SK-N-SH treated with all-trans-retinoic acid at 6 μM for 48 hours (cell line): Measurements from ENCODE around the gene SLC22A3.

Source experiments
- ATAC-seq: fragments of 200-7000 bp; cut with Tn5 transposase; 3 replicates; pipeline ENCODE4 v1.9.1; 2020; ENCODE audit warnings: mild to moderate bottlenecking, moderate library complexity
- ARNTL ChIP-seq: fragments of 450-650 bp; formaldehyde crosslinking; IDR thresholded peaks from 2 replicates; pipeline ENCODE4 v1.5.0; 2020; ENCODE audit warnings: low read depth, mild to moderate bottlenecking, moderate library complexity, borderline replicate concordance
- BACH2 ChIP-seq: fragments of 250-450 bp; sonication (Bioruptor Pico); IDR thresholded peaks from 2 replicates; pipeline ENCODE4 v1.9.0; 2021; ENCODE audit warnings: mild to moderate bottlenecking, borderline replicate concordance
- CREB5 ChIP-seq: fragments of 250-450 bp; sonication (Bioruptor Pico); IDR thresholded peaks from 2 replicates; pipeline ENCODE4 v1.5.1; 2020; ENCODE audit warnings: low read depth, mild to moderate bottlenecking, moderate library complexity
- CSDC2 ChIP-seq: fragments of 250-450 bp; sonication (Bioruptor Pico); IDR thresholded peaks from 2 replicates; pipeline ENCODE4 v1.5.0; 2020; ENCODE audit warnings: mild to moderate bottlenecking, moderate library complexity
- CSRNP3 ChIP-seq: fragments of 250-450 bp; sonication (Bioruptor Pico); IDR thresholded peaks from 2 replicates; pipeline ENCODE4 v1.5.1; 2021; ENCODE audit warnings: mild to moderate bottlenecking, moderate library complexity
- ESRRG ChIP-seq: fragments of 250-450 bp; sonication (Bioruptor Pico); IDR thresholded peaks from 2 replicates; pipeline ENCODE4 v1.6.1; 2021; ENCODE audit warnings: mild to moderate bottlenecking
- GLIS3 ChIP-seq: fragments of 250-450 bp; sonication (Bioruptor Pico); IDR thresholded peaks from 2 replicates; pipeline ENCODE4 v1.5.0; 2020; ENCODE audit warnings: mild to moderate bottlenecking, moderate library complexity
- ISL1 ChIP-seq: fragments of 250-450 bp; sonication (Bioruptor Pico); IDR thresholded peaks from 2 replicates; pipeline ENCODE4 v2.1.2; 2022; ENCODE audit warnings: mild to moderate bottlenecking, moderate library complexity
- OSR1 ChIP-seq: fragments of 250-450 bp; sonication (Bioruptor Pico); IDR thresholded peaks from 2 replicates; pipeline ENCODE4 v1.8.0; 2022; ENCODE audit warnings: moderate library complexity, mild to moderate bottlenecking, inconsistent platforms
- PATZ1 ChIP-seq: fragments of 250-450 bp; sonication (Bioruptor Pico); IDR thresholded peaks from 2 replicates; pipeline ENCODE4 v1.8.0; 2020; ENCODE audit warnings: mild to moderate bottlenecking, moderate library complexity, borderline replicate concordance
- POU6F1 ChIP-seq: fragments of 250-450 bp; sonication (Bioruptor Pico); IDR thresholded peaks from 2 replicates; pipeline ENCODE4 v1.8.0; 2021; ENCODE audit warnings: low read depth, mild to moderate bottlenecking, moderate library complexity, borderline replicate concordance
- PPARA ChIP-seq: fragments of 250-450 bp; sonication (Bioruptor Pico); IDR thresholded peaks from 2 replicates; pipeline ENCODE4 v1.5.0; 2020; ENCODE audit warnings: mild to moderate bottlenecking, borderline replicate concordance
- RARB ChIP-seq: fragments of 250-450 bp; sonication (Bioruptor Pico); IDR thresholded peaks from 2 replicates; pipeline ENCODE4 v1.8.0; 2021; ENCODE audit warnings: mild to moderate bottlenecking, moderate library complexity
- SNAI2 ChIP-seq: fragments of 250-450 bp; sonication (Bioruptor Pico); IDR thresholded peaks from 2 replicates; pipeline ENCODE4 v1.5.0; 2020; ENCODE audit warnings: mild to moderate bottlenecking, moderate library complexity
- TCF4 ChIP-seq: fragments of 250-450 bp; sonication (Bioruptor Pico); IDR thresholded peaks from 2 replicates; pipeline ENCODE4 v1.8.0; 2021; ENCODE audit warnings: mild to moderate bottlenecking, moderate library complexity, borderline replicate concordance
- TOX ChIP-seq: fragments of 250-450 bp; sonication (Bioruptor Pico); IDR thresholded peaks from 2 replicates; pipeline ENCODE4 v1.8.0; 2021; ENCODE audit warnings: mild to moderate bottlenecking, moderate library complexity, borderline replicate concordance
- TSHZ2 ChIP-seq: fragments of 250-450 bp; sonication (Bioruptor Pico); IDR thresholded peaks from 2 replicates; pipeline ENCODE4 v1.5.0; 2020; ENCODE audit warnings: mild to moderate bottlenecking, moderate library complexity
- ZC3H10 ChIP-seq: fragments of 250-450 bp; sonication (Bioruptor Pico); IDR thresholded peaks from 2 replicates; pipeline ENCODE4 v1.5.1; 2021; ENCODE audit warnings: mild to moderate bottlenecking, moderate library complexity
- ZFP3 ChIP-seq: fragments of 250-450 bp; sonication (Bioruptor Pico); IDR thresholded peaks from 2 replicates; pipeline ENCODE4 v1.5.0; 2020; ENCODE audit warnings: mild to moderate bottlenecking, moderate library complexity
- ZFP30 ChIP-seq: fragments of 450-650 bp; formaldehyde crosslinking; IDR thresholded peaks from 2 replicates; pipeline ENCODE4 v1.5.0; 2022; ENCODE audit warnings: mild to moderate bottlenecking, moderate library complexity
- ZNF565 ChIP-seq: fragments of 450-650 bp; formaldehyde crosslinking; conservative IDR thresholded peaks from 2 replicates; pipeline ENCODE4 v1.5.0; 2020; ENCODE audit warnings: low read depth, mild to moderate bottlenecking, moderate library complexity
- ZNF8 ChIP-seq: fragments of 450-650 bp; formaldehyde crosslinking; IDR thresholded peaks from 2 replicates; pipeline ENCODE4 v1.5.0; 2020; ENCODE audit warnings: mild to moderate bottlenecking, moderate library complexity

Gene SLC22A3

GRCh38 chr6:160353950-160354496 lies 5.8 kb downstream of the SLC22A3 start:
- ATAC-seq, result no peak

GRCh38 chr6:160355001-160355400 lies 6.8 kb downstream of the SLC22A3 start:
- no peak for TF ChIP-seq ISL1 (CRISPR knock-in tag)
- TF ChIP-seq BACH2 (CRISPR knock-in tag), result no peak
- no peak for TF ChIP-seq ZNF8
- no peak for TF ChIP-seq ZFP30 (CRISPR knock-in tag)
- no peak for TF ChIP-seq SNAI2 (CRISPR knock-in tag)
- no peak for TF ChIP-seq ZC3H10
- TF ChIP-seq TSHZ2 (CRISPR knock-in tag), result no peak
- no peak for TF ChIP-seq CSRNP3
- no peak for TF ChIP-seq POU6F1
- no peak for TF ChIP-seq ESRRG (CRISPR knock-in tag)
- TF ChIP-seq CREB5 (CRISPR knock-in tag), result no peak
- TF ChIP-seq CSDC2 (CRISPR knock-in tag), result no peak
- TF ChIP-seq GLIS3, result no peak
- no peak for TF ChIP-seq TCF4 (CRISPR knock-in tag)
- TF ChIP-seq PATZ1 (CRISPR knock-in tag), result no peak
- no peak for TF ChIP-seq OSR1 (CRISPR knock-in tag)
- TF ChIP-seq PPARA (CRISPR knock-in tag), result no peak
- no peak for TF ChIP-seq ZFP3 (CRISPR knock-in tag)
- ATAC-seq, result no peak

More at GRCh38 chr6:160353950-160354496, 5.8 kb downstream of the SLC22A3 start:
- no peak for TF ChIP-seq SNAI2 (CRISPR knock-in tag)
- TF ChIP-seq TOX (CRISPR knock-in tag), result no peak
- TF ChIP-seq BACH2 (CRISPR knock-in tag), result no peak

- no peak for ATAC-seq
- TF ChIP-seq TOX (CRISPR knock-in tag) (no peak), PPARA (CRISPR knock-in tag) (no peak), ARNTL (CRISPR knock-in tag) (no peak), RARB (CRISPR knock-in tag) (no peak), BACH2 (CRISPR knock-in tag) (no peak), PATZ1 (CRISPR knock-in tag) (no peak), CSRNP3 (no peak), GLIS3 (no peak), POU6F1 (no peak), CSDC2 (CRISPR knock-in tag) (no peak), ZNF565 (CRISPR knock-in tag) (no peak)
Observed at GRCh38 chr6:160356074-160356744, 8.0 kb downstream of the SLC22A3 start.
